H1 (cell line): ENCODE measurements around the gene WASHC2A. TPM values are rescaled to one million over a fixed set of nuclear protein-coding genes. Genes with fewer than 3 reads are reported as not detected.
"Not testable (repeated sequence)": the region's sequence is repeated elsewhere in the genome, so short reads cannot be mapped to it uniquely, and the experiment has no call there.

Experiments used
- CTCF ChIA-PET: fragments of 300-600 bp; sonication (Branson Sonifier 250); formaldehyde crosslinking; loops from one replicate; lab custom pipeline; 2021; ENCODE audit not compliant: partially characterized antibody; lab: Charles Lee
- POLR2A ChIA-PET: fragments of 300-600 bp; sonication (Branson Sonifier 250); formaldehyde crosslinking; loops from one replicate; lab custom pipeline; 2021; ENCODE audit warnings: inconsistent platforms; ENCODE audit not compliant: partially characterized antibody; lab: Charles Lee
- DNase-seq, 2 experiments: peaks; one replicate each; pipeline versions ENCODE4 v3.0.0 to v3.0.0-alpha.2; 2010 to 2022; ENCODE audit warnings: low spot score in 2 of 2, low read depth in 1 of 2, mixed read lengths in 1 of 2
- FAIRE-seq: peaks from 2 replicates; lab custom pipeline; 2011; peaks lifted over from hg19 to GRCh38; lab: Jason Lieb, UNC
- H2AFZ ChIP-seq: 2 replicates; pipeline ENCODE4 v1.8.1; 2012; ENCODE audit warnings: low read length, inconsistent platforms
- H2AK5ac ChIP-seq: 2 replicates; pipeline ENCODE4 v1.6.1; 2013; ENCODE audit warnings: low read depth, low read length
- H2BK120ac ChIP-seq: replicated peaks from 2 replicates; pipeline ENCODE3; 2013; ENCODE audit warnings: low read depth, low read length, inconsistent platforms
- H2BK12ac ChIP-seq: 2 replicates; pipeline ENCODE4 v1.6.1; 2013; ENCODE audit warnings: low read depth, low read length
- H2BK15ac ChIP-seq: 2 replicates; pipeline ENCODE4 v1.6.1; 2013; ENCODE audit warnings: low read length
- H2BK20ac ChIP-seq: 2 replicates; pipeline ENCODE4 v1.6.1; 2013; ENCODE audit warnings: low read length
- H2BK5ac ChIP-seq: 2 replicates; pipeline ENCODE4 v1.6.1; 2013; ENCODE audit warnings: low read depth, low read length
- H3K14ac ChIP-seq: 2 replicates; pipeline ENCODE4 v1.6.1; 2013; ENCODE audit warnings: inconsistent platforms; ENCODE audit not compliant: insufficient read length
- H3K18ac ChIP-seq: 2 replicates; pipeline ENCODE4 v1.6.1; 2013; ENCODE audit warnings: low read length; ENCODE audit errors: extremely low read depth
- H3K23ac ChIP-seq: 2 replicates; pipeline ENCODE4 v1.6.1; 2013; ENCODE audit warnings: inconsistent platforms; ENCODE audit not compliant: insufficient read length
- H3K23me2 ChIP-seq: 2 replicates; pipeline ENCODE4 v1.6.1; 2013; ENCODE audit warnings: low read depth, low read length
- H3K27ac ChIP-seq: 2 replicates; pipeline ENCODE4 v1.6.1; 2011; ENCODE audit warnings: low read depth, low read length, inconsistent platforms
- H3K27me3 ChIP-seq, 4 experiments: replicated peaks in 1 of 4; 1 replicate in 1 of 4; 2 replicates in 3 of 4; pipeline versions ENCODE4 v1.6.1 to v1.8.1; 2011 to 2013; ENCODE audit warnings: low read length in 3 of 4, mild to moderate bottlenecking in 3 of 4, inconsistent platforms in 2 of 4, mixed read lengths in 2 of 4, moderate library complexity in 1 of 4; ENCODE audit not compliant: control insufficient read depth in 3 of 4, insufficient read depth in 3 of 4; ENCODE audit errors: extremely low read depth in 1 of 4
- H3K36me3 ChIP-seq, 4 experiments: 2 replicates each; pipeline versions ENCODE4 v1.6.1 to v1.8.1; 2011 to 2013; ENCODE audit warnings: mild to moderate bottlenecking in 4 of 4, low read length in 3 of 4, moderate library complexity in 2 of 4, control low read depth in 1 of 4, inconsistent platforms in 1 of 4; ENCODE audit not compliant: insufficient read depth in 4 of 4, control insufficient read depth in 2 of 4
- H3K4ac ChIP-seq: replicated peaks from 2 replicates; pipeline ENCODE3; 2013; ENCODE audit warnings: low read length, low read depth, mixed read lengths, inconsistent platforms; ENCODE audit not compliant: insufficient read length
- H3K4me1 ChIP-seq, 4 experiments: replicated peaks in 1 of 4; 1 replicate in 1 of 4; 2 replicates in 3 of 4; pipeline versions ENCODE4 v1.6.1 to v1.8.1; 2011 to 2013; ENCODE audit warnings: low read length in 3 of 4, inconsistent platforms in 2 of 4, mixed read lengths in 1 of 4; ENCODE audit not compliant: insufficient read depth in 4 of 4, control insufficient read depth in 3 of 4
- H3K4me2 ChIP-seq, 2 experiments: 2 replicates each; pipeline versions ENCODE4 v1.6.1 to v1.8.1; 2011 to 2013; ENCODE audit warnings: low read depth in 2 of 2, low read length in 2 of 2, control low read depth in 1 of 2, inconsistent platforms in 1 of 2, mild to moderate bottlenecking in 1 of 2; ENCODE audit not compliant: insufficient read depth in 1 of 2
- H3K4me3 ChIP-seq, 4 experiments: fragments of 200-600, 300-600 bp in 1 of 4; sonication (generic), shearing (Covaris generic), sonication (Bioruptor Twin) in 1 of 4; 2 replicates each; pipeline versions ENCODE4 v1.5.1 to v1.8.1; 2011 to 2016; ENCODE audit warnings: low read length in 4 of 4, low read depth in 3 of 4, control low read depth in 2 of 4, inconsistent platforms in 2 of 4, mild to moderate bottlenecking in 2 of 4, mixed read lengths in 1 of 4, moderate library complexity in 1 of 4; ENCODE audit not compliant: insufficient read depth in 2 of 4; ENCODE audit errors: extremely low read depth in 1 of 4
- H3K56ac ChIP-seq: replicated peaks from 2 replicates; pipeline ENCODE3; 2013; ENCODE audit warnings: low read depth, mild to moderate bottlenecking, mixed read lengths, low read length, inconsistent platforms; ENCODE audit not compliant: insufficient read length
- H3K79me1 ChIP-seq: 2 replicates; pipeline ENCODE4 v1.6.1; 2013; ENCODE audit warnings: low read depth, low read length, control low read depth
- H3K79me2 ChIP-seq, 2 experiments: 2 replicates each; pipeline versions ENCODE4 v1.6.1 to v1.8.1; 2012 to 2013; ENCODE audit warnings: low read length in 2 of 2, mild to moderate bottlenecking in 2 of 2, inconsistent platforms in 1 of 2; ENCODE audit not compliant: insufficient read depth in 2 of 2, control insufficient read depth in 1 of 2
- H3K9ac ChIP-seq, 4 experiments: replicated peaks in 1 of 4; 1 replicate in 1 of 4; 2 replicates in 3 of 4; pipeline versions ENCODE4 v1.6.1 to v1.8.1; 2011 to 2013; ENCODE audit warnings: low read depth in 3 of 4, low read length in 3 of 4, control low read depth in 2 of 4, mild to moderate bottlenecking in 2 of 4, moderate library complexity in 2 of 4, inconsistent platforms in 1 of 4; ENCODE audit errors: extremely low read depth in 1 of 4
- H3K9me3 ChIP-seq, 2 experiments: 2 replicates each; pipeline versions ENCODE4 v1.6.1 to v1.8.1; 2012 to 2013; ENCODE audit warnings: mild to moderate bottlenecking in 2 of 2, moderate library complexity in 2 of 2, control low read depth in 1 of 2, inconsistent platforms in 1 of 2, low read depth in 1 of 2, low read length in 1 of 2, mixed read lengths in 1 of 2; ENCODE audit not compliant: insufficient read depth in 2 of 2
- H4K20me1 ChIP-seq, 2 experiments: replicated peaks in 1 of 2; 2 replicates each; pipeline versions ENCODE3 to v1.8.1; 2011 to 2013; ENCODE audit warnings: inconsistent platforms in 2 of 2, low read length in 2 of 2, mild to moderate bottlenecking in 1 of 2; ENCODE audit not compliant: insufficient read depth in 2 of 2, control insufficient read depth in 1 of 2
- H4K5ac ChIP-seq: 2 replicates; pipeline ENCODE4 v1.6.1; 2013; ENCODE audit warnings: low read length, low read depth, mixed read lengths, inconsistent platforms; ENCODE audit not compliant: insufficient read length
- H4K8ac ChIP-seq: 2 replicates; pipeline ENCODE4 v1.8.0; 2013; ENCODE audit warnings: mild to moderate bottlenecking, moderate library complexity, low read length, inconsistent platforms; ENCODE audit not compliant: insufficient read depth; ENCODE audit errors: extremely low read depth
- H4K91ac ChIP-seq: replicated peaks from 2 replicates; pipeline ENCODE3; 2013; ENCODE audit warnings: low read length, mixed read lengths, inconsistent platforms; ENCODE audit not compliant: insufficient read length
- WGBS, 2 experiments: shearing (Covaris generic) in 1 of 2; methylation state at CpG; one replicate each; pipeline versions ENCODE4 v1.1.6 to v1.1.7; 2013 to 2015; ENCODE audit warnings: low lambda C conversion rate in 2 of 2, mixed read lengths in 2 of 2, inconsistent platforms in 1 of 2, low coverage in 1 of 2, missing lambda C conversion rate in 1 of 2; ENCODE audit not compliant: insufficient replicate concordance in 2 of 2, insufficient coverage in 1 of 2, insufficient read length in 1 of 2; ENCODE audit errors: extremely low coverage in 1 of 2, missing lambda C conversion rate in 1 of 2; 5-methylcytosine and 5-hydroxymethylcytosine counted together
- polyA plus RNA-seq, 7 experiments: library from polyadenylated mRNA; depleted of rRNA in 3 of 7; stranded (reverse) in 5 of 7; unstranded in 2 of 7; fragments of >200 nt in 5 of 7; fragments of 200-250 nt in 2 of 7; gene quantifications; 1 replicate in 5 of 7; 2 replicates in 1 of 7; 4 replicates in 1 of 7; pipeline versions ENCODE4 v1.2.1 to v1.2.3, GENCODE V29; 2011 to 2013; ENCODE audit warnings: missing spikeins in 2 of 7, mixed read lengths in 2 of 7
- total RNA-seq: library from RNA; stranded (reverse); fragmentation: NEBNext Ultra II Directional; extraction: Animal tissue kit (Norgen Biotek cat#: 25700); gene quantifications from 2 replicates; pipeline ENCODE4 v1.2.1, GENCODE V29; 2021

The WASHC2A gene
- total and polyA plus RNA-seq, 2 of the 8 experiments (the other 6 are each of a cell fraction or from before 2014, with no cell fraction given), result 7.5 to 29.7 TPM

- not testable (repeated sequence) for FAIRE-seq
These were observed 7.4 kb downstream of the WASHC2A start for GRCh38 chr10:50075139-50075538.

More at GRCh38 chr10:50075139-50075538, 7.4 kb downstream of the WASHC2A start:
- H3K9ac ChIP-seq, H4K91ac ChIP-seq, H4K20me1 ChIP-seq, H2AFZ ChIP-seq, H3K18ac ChIP-seq, H4K8ac ChIP-seq, H3K79me2 ChIP-seq, H3K23me2 ChIP-seq, H3K4me1 ChIP-seq, H3K56ac ChIP-seq, H2BK120ac ChIP-seq, H2BK15ac ChIP-seq, CTCF ChIA-PET, H3K4ac ChIP-seq, H3K79me1 ChIP-seq, H3K23ac ChIP-seq, H3K36me3 ChIP-seq, H3K4me2 ChIP-seq, H4K5ac ChIP-seq, DNase-seq, H3K4me3 ChIP-seq, H2BK12ac ChIP-seq, H3K27ac ChIP-seq, H2AK5ac ChIP-seq, H3K14ac ChIP-seq, H3K27me3 ChIP-seq, H2BK20ac ChIP-seq, H3K9me3 ChIP-seq, POLR2A ChIA-PET, H2BK5ac ChIP-seq: not testable (repeated sequence)
- WGBS, 2 experiments, result 93% methylated on average over 1 of the region's 2 CpGs; no CpG with 5 or more reads in 1 of the 2 experiments
